ENCODE measurements around the gene DNAH2.

GRCh38 chr17:7717756-7718350 lies 309 bp downstream of the DNAH2 start:
- TF ChIP-seq CTCF (IDR thresholded peaks at IDR 0.05) (no peak), POLR2A (IDR thresholded peaks at IDR 0.05) (no peak)

Measured in testis (tissue), 2 donors.